HL-60 (cell line): Measurements from ENCODE around the gene RTL10.

Experiments used
- DNase-seq, 2 experiments: peaks; one replicate each; pipeline ENCODE4 v3.0.0-alpha.2; 2010 to 2020; ENCODE audit warnings: low read depth in 1 of 2, low spot score in 1 of 2
- H3K27ac ChIP-seq: fragments of 250-450 bp; sonication (Bioruptor Pico); replicated peaks from 2 replicates; pipeline ENCODE4 v1.5.1; 2020; ENCODE audit warnings: mild to moderate bottlenecking, moderate library complexity
- H3K27me3 ChIP-seq: fragments of 250-450 bp; sonication (Bioruptor Pico); 2 replicates; pipeline ENCODE4 v1.5.1; 2021; ENCODE audit warnings: mild to moderate bottlenecking, moderate library complexity; ENCODE audit not compliant: insufficient read depth, poor library complexity, severe bottlenecking
- H3K4me3 ChIP-seq: replicated peaks from 2 replicates; pipeline ENCODE4 v1.5.1; 2011; ENCODE audit warnings: mild to moderate bottlenecking, control low read depth, low read length; ENCODE audit not compliant: insufficient read depth
- CTCF ChIP-seq: IDR thresholded peaks from one replicate; pipeline ENCODE4 v1.5.1; 2011; ENCODE audit warnings: low read length, control low read depth, inconsistent platforms; ENCODE audit not compliant: insufficient read depth
- GABPA ChIP-seq: IDR thresholded peaks from 2 replicates; pipeline ENCODE4 v1.6.1; 2012; ENCODE audit warnings: low read depth
- POLR2AphosphoS5 ChIP-seq: IDR thresholded peaks from 2 replicates; pipeline ENCODE4 v1.6.1; 2012; ENCODE audit warnings: low read depth
- REST ChIP-seq: IDR thresholded peaks from 2 replicates; pipeline ENCODE4 v1.6.1; 2012; ENCODE audit warnings: low read depth; ENCODE audit not compliant: insufficient replicate concordance
- SPI1 ChIP-seq: IDR thresholded peaks from 2 replicates; pipeline ENCODE4 v1.6.1; 2012; ENCODE audit warnings: low read depth, mild to moderate bottlenecking, borderline replicate concordance

Gene RTL10

GRCh38 chr22:19873138-19873959 lies 18.7 kb upstream of the RTL10 start:
- Histone ChIP-seq H3K27ac (no peak overlapping the region), H3K4me3 (no peak overlapping the region), H3K27me3 (no peaks in the 10 kb centered on the region)
- TF ChIP-seq GABPA = no peak
- TF ChIP-seq POLR2AphosphoS5 = no peak
- no peak for TF ChIP-seq REST
- no peak for TF ChIP-seq SPI1
- TF ChIP-seq CTCF = no peak
- DNase-seq = no peak

- no peak overlapping the region for H3K27ac ChIP-seq
- H3K27me3 ChIP-seq = no peaks in the 10 kb centered on the region
- no peak for DNase-seq
- no peak overlapping the region for H3K4me3 ChIP-seq
- TF ChIP-seq GABPA (no peak), CTCF (no peak), REST (no peak), SPI1 (no peak), POLR2AphosphoS5 (no peak)
Measured at GRCh38 chr22:19872779-19873137, 18.1 kb upstream of the RTL10 start.

GRCh38 chr22:19871845-19872778 lies 17.4 kb upstream of the RTL10 start:
- DNase-seq = no peak
- Histone ChIP-seq H3K27ac (no peak overlapping the region), H3K27me3 (no peaks in the 10 kb centered on the region), H3K4me3 (no peak overlapping the region)
- TF ChIP-seq CTCF = no peak
